Ammon's horn (tissue), 1 donor: ENCODE data around the gene ZRANB1.
A peak's percentile ranks its signal among the peaks of the same experiment; 100 is the strongest.

Experiments used
- DNase-seq: peaks from one replicate; pipeline ENCODE4 v3.0.0-alpha.2; 2016; ENCODE audit warnings: low spot score

Gene ZRANB1

GRCh38 chr10:124921261-124921660, 20.7 kb upstream of the ZRANB1 start:
- DNase-seq: no peak

- no peak for DNase-seq
Observed at GRCh38 chr10:124923684-124924083, 18.2 kb upstream of the ZRANB1 start.

GRCh38 chr10:124926548-124926947, 15.4 kb upstream of the ZRANB1 start:
- no peak for DNase-seq

GRCh38 chr10:124928087-124928486, 13.8 kb upstream of the ZRANB1 start:
- no peak for DNase-seq

GRCh38 chr10:124928545-124928944, 13.4 kb upstream of the ZRANB1 start:
- no peak for DNase-seq

GRCh38 chr10:124935946-124936345, 6.0 kb upstream of the ZRANB1 start:
- DNase-seq: no peak

GRCh38 chr10:124936813-124937212, 5.1 kb upstream of the ZRANB1 start:
- DNase-seq: no peak

- DNase-seq: no peak
Observed at GRCh38 chr10:124939290-124939689, 2.6 kb upstream of the ZRANB1 start.

GRCh38 chr10:124942317-124943169, 620 bp downstream of the ZRANB1 start:
- DNase-seq: peak; percentile 13

GRCh38 chr10:124943301-124944092, 1.6 kb downstream of the ZRANB1 start:
- no peak for DNase-seq

- no peak for DNase-seq
Observed at GRCh38 chr10:124944982-124945381, 3.1 kb downstream of the ZRANB1 start.

GRCh38 chr10:124946945-124947344, 5.0 kb downstream of the ZRANB1 start:
- no peak for DNase-seq

- DNase-seq: no peak
Observed at GRCh38 chr10:124949543-124949942, 7.6 kb downstream of the ZRANB1 start.

- DNase-seq: no peak
Observed at GRCh38 chr10:124952123-124952522, 10.2 kb downstream of the ZRANB1 start.

- DNase-seq: no peak
Observed at GRCh38 chr10:124953421-124953820, 11.5 kb downstream of the ZRANB1 start.

- DNase-seq: no peak
Observed at GRCh38 chr10:124955243-124955642, 13.3 kb downstream of the ZRANB1 start.

GRCh38 chr10:124955868-124956267, 13.9 kb downstream of the ZRANB1 start:
- no peak for DNase-seq

GRCh38 chr10:124956764-124957163, 14.8 kb downstream of the ZRANB1 start:
- no peak for DNase-seq

- no peak for DNase-seq
Observed at GRCh38 chr10:124957404-124957947, 15.6 kb downstream of the ZRANB1 start.

- DNase-seq: no peak
Observed at GRCh38 chr10:124959564-124959963, 17.6 kb downstream of the ZRANB1 start.

- DNase-seq: no peak
Observed at GRCh38 chr10:124961248-124961570, 19.3 kb downstream of the ZRANB1 start.

- no peak for DNase-seq
Observed at GRCh38 chr10:124962421-124962820, 20.5 kb downstream of the ZRANB1 start.
